GM23248 (cell line): Measurements from ENCODE around the gene CACFD1. TPM values are rescaled to one million over a fixed set of nuclear protein-coding genes. Genes with fewer than 3 reads are reported as not detected.
A peak's percentile ranks its signal among the peaks of the same experiment; 100 is the strongest.
"Not testable (repeated sequence)": the region's sequence is repeated elsewhere in the genome, so short reads cannot be mapped to it uniquely, and the experiment has no call there.

Experiments used
- DNase-seq: peaks from one replicate; pipeline ENCODE4 v3.0.0-alpha.2; 2015
- H2AFZ ChIP-seq: fragments of 200-600 bp; sonication (generic); 2 replicates; pipeline ENCODE4 v1.6.1; 2016; ENCODE audit warnings: antibody characterized with exemption
- H3F3A ChIP-seq: fragments of 200-600 bp; sonication (generic); 2 replicates; pipeline ENCODE4 v1.6.1; 2016; ENCODE audit warnings: mild to moderate bottlenecking, antibody characterized with exemption, mixed run types; ENCODE audit not compliant: insufficient read depth
- H3K27ac ChIP-seq: fragments of 200-600 bp; sonication (generic); 2 replicates; pipeline ENCODE4 v1.5.1; 2016; ENCODE audit warnings: mild to moderate bottlenecking
- H3K27me3 ChIP-seq: fragments of 200-600 bp; sonication (generic); replicated peaks from 2 replicates; pipeline ENCODE4 v1.6.1; 2016; ENCODE audit warnings: mild to moderate bottlenecking; ENCODE audit not compliant: insufficient read depth
- H3K36me3 ChIP-seq: fragments of 200-600 bp; sonication (generic); 2 replicates; pipeline ENCODE4 v1.6.1; 2016; ENCODE audit warnings: low read depth, mild to moderate bottlenecking
- H3K4me1 ChIP-seq: fragments of 200-600 bp; sonication (generic); 2 replicates; pipeline ENCODE4 v1.6.1; 2016; ENCODE audit warnings: mild to moderate bottlenecking; ENCODE audit not compliant: insufficient read depth
- H3K4me2 ChIP-seq: fragments of 200-600 bp; sonication (generic); one replicate; pipeline ENCODE4 v1.6.1; 2016; ENCODE audit warnings: mild to moderate bottlenecking; ENCODE audit not compliant: unreplicated experiment
- H3K4me3 ChIP-seq: fragments of 200-600 bp; sonication (generic); 2 replicates; pipeline ENCODE4 v1.5.1; 2016; ENCODE audit warnings: mild to moderate bottlenecking
- H3K79me2 ChIP-seq: fragments of 200-600 bp; sonication (generic); 2 replicates; pipeline ENCODE4 v1.6.1; 2016; ENCODE audit warnings: mild to moderate bottlenecking; ENCODE audit not compliant: insufficient read depth
- H3K9ac ChIP-seq: fragments of 200-600 bp; sonication (generic); 2 replicates; pipeline ENCODE4 v1.6.1; 2016; ENCODE audit warnings: mild to moderate bottlenecking
- H3K9me2 ChIP-seq: fragments of 200-600 bp; sonication (generic); 2 replicates; pipeline ENCODE4 v1.6.1; 2016; ENCODE audit warnings: mixed run types, mild to moderate bottlenecking, moderate library complexity; ENCODE audit not compliant: insufficient read depth
- H3K9me3 ChIP-seq: fragments of 200-600 bp; sonication (generic); one replicate; pipeline ENCODE4 v1.6.1; 2017; ENCODE audit warnings: low read depth
- H4K20me1 ChIP-seq: fragments of 200-600 bp; sonication (generic); 2 replicates; pipeline ENCODE4 v1.6.0; 2016; ENCODE audit not compliant: insufficient read depth
- EZH2 ChIP-seq: fragments of 200-600 bp; sonication (generic); IDR thresholded peaks from 2 replicates; pipeline ENCODE4 v1.6.1; 2018; ENCODE audit warnings: antibody characterized with exemption, mild to moderate bottlenecking; ENCODE audit not compliant: insufficient read depth, poor library complexity, severe bottlenecking
- EZH2phosphoT487 ChIP-seq: fragments of 200-600 bp; sonication (generic); IDR thresholded peaks from 2 replicates; pipeline ENCODE4 v1.6.1; 2018; ENCODE audit warnings: antibody characterized with exemption, moderate library complexity, mild to moderate bottlenecking, low read depth; ENCODE audit not compliant: insufficient read depth
- WGBS, 2 experiments: methylation state at CpG; one replicate each; pipeline ENCODE4 v1.1.6; 2015 to 2017; ENCODE audit warnings: low lambda C conversion rate in 2 of 2, low coverage in 1 of 2; ENCODE audit errors: missing lambda C conversion rate in 2 of 2; 5-methylcytosine and 5-hydroxymethylcytosine counted together
- in situ Hi-C: fragments of 300-500 bp; cut with MboI; formaldehyde crosslinking; loops from 2 replicates; pipeline ENCODE4 v1.15.0; 2020
- polyA plus RNA-seq: library from polyadenylated mRNA; unstranded; fragments of >200 nt; fragmentation: Nextera tagmentation; extraction: Ambion mirVana; gene quantifications from 2 replicates; pipeline ENCODE4 v1.2.1, GENCODE V29; 2016
- total RNA-seq: library from RNA; depleted of rRNA; stranded (reverse); fragments of >200 nt; shearing (Covaris generic); gene quantifications from 2 replicates; pipeline ENCODE4 v1.2.3, GENCODE V29; 2014

CACFD1 gene
- total and polyA plus RNA-seq, 2 experiments from 2014 or later, result 4.7 to 7.0 TPM

- DNase-seq, result no peak
- Histone ChIP-seq H3K4me2 (no peak overlapping the region), H3K79me2 (no peaks in the 10 kb centered on the region), H3F3A (no peaks in the 10 kb centered on the region), H3K9me3 (no peaks in the 10 kb centered on the region), H3K9ac (no peak overlapping the region), H4K20me1 (no peaks in the 10 kb centered on the region), H3K36me3 (no peaks in the 10 kb centered on the region), H3K4me3 (no peak overlapping the region), H2AFZ (no peak overlapping the region), H3K27me3 (no peaks in the 10 kb centered on the region), H3K4me1 (no peaks in the 10 kb centered on the region), H3K27ac (no peak overlapping the region), H3K9me2 (no peaks in the 10 kb centered on the region)
- 72 to 76% methylated on average over 22 to 23 of the region's 23 CpGs for WGBS, 2 experiments
- TF ChIP-seq EZH2phosphoT487, result no peak
- no peak for TF ChIP-seq EZH2
- in situ Hi-C loops, result no loop called here
Measured at GRCh38 chr9:133445293-133445969, 14.3 kb upstream of the CACFD1 start.

GRCh38 chr9:133448487-133448972 is 11.2 kb upstream of the CACFD1 start:
- Histone ChIP-seq H3K9ac (no peak overlapping the region), H3K9me3 (no peaks in the 10 kb centered on the region), H3K27me3 (no peaks in the 10 kb centered on the region), H3F3A (no peaks in the 10 kb centered on the region), H3K79me2 (no peaks in the 10 kb centered on the region), H3K9me2 (no peaks in the 10 kb centered on the region), H3K4me3 (no peak overlapping the region), H3K27ac (no peak overlapping the region), H3K4me2 (no peak overlapping the region), H4K20me1 (no peaks in the 10 kb centered on the region), H3K4me1 (no peaks in the 10 kb centered on the region), H2AFZ (no peak overlapping the region), H3K36me3 (no peaks in the 10 kb centered on the region)
- in situ Hi-C loops, result no loop called here
- no peak for DNase-seq
- TF ChIP-seq EZH2phosphoT487, result no peak
- TF ChIP-seq EZH2, result no peak
- WGBS, 2 experiments, result 72 to 89% methylated on average over 12 to 13 of the region's 13 CpGs

GRCh38 chr9:133449760-133450159 is 10.0 kb upstream of the CACFD1 start:
- 88 to 91% methylated on average over 12 of the region's 12 CpGs for WGBS, 2 experiments
- no peak overlapping the region for H2AFZ ChIP-seq
- no peaks in the 10 kb centered on the region for H3K36me3 ChIP-seq
- in situ Hi-C loops, result no loop called here
- no peaks in the 10 kb centered on the region for H3K4me1 ChIP-seq
- no peaks in the 10 kb centered on the region for H3F3A ChIP-seq
- H3K9ac ChIP-seq, result no peak overlapping the region
- no peaks in the 10 kb centered on the region for H3K9me2 ChIP-seq
- peak; percentile 22 for DNase-seq
- TF ChIP-seq EZH2phosphoT487 (no peak), EZH2 (no peak)
- H3K27ac ChIP-seq, result no peak overlapping the region
- H3K4me2 ChIP-seq, result no peak overlapping the region
- H4K20me1 ChIP-seq, result no peaks in the 10 kb centered on the region
- no peaks in the 10 kb centered on the region for H3K27me3 ChIP-seq
- no peaks in the 10 kb centered on the region for H3K9me3 ChIP-seq
- no peak overlapping the region for H3K4me3 ChIP-seq
- H3K79me2 ChIP-seq, result no peaks in the 10 kb centered on the region

GRCh38 chr9:133451865-133452264 is 7.9 kb upstream of the CACFD1 start:
- in situ Hi-C loops, H3K9me3 ChIP-seq, H3K27me3 ChIP-seq, H3K4me3 ChIP-seq, H3K4me2 ChIP-seq, DNase-seq, H3K36me3 ChIP-seq, H3K9ac ChIP-seq, H3K9me2 ChIP-seq, H2AFZ ChIP-seq, H4K20me1 ChIP-seq, H3K27ac ChIP-seq, H3K79me2 ChIP-seq, H3K4me1 ChIP-seq, H3F3A ChIP-seq: not testable (repeated sequence)
- WGBS, 2 experiments, result 86 to 90% methylated on average over 5 of the region's 5 CpGs

GRCh38 chr9:133452562-133452961 is 7.2 kb upstream of the CACFD1 start:
- Histone ChIP-seq H3K27me3 (no peaks in the 10 kb centered on the region), H4K20me1 (no peaks in the 10 kb centered on the region), H3F3A (no peaks in the 10 kb centered on the region), H3K9me2 (no peaks in the 10 kb centered on the region), H2AFZ (no peak overlapping the region), H3K79me2 (no peaks in the 10 kb centered on the region), H3K9ac (no peak overlapping the region), H3K27ac (no peak overlapping the region), H3K4me1 (no peaks in the 10 kb centered on the region), H3K4me2 (no peak overlapping the region), H3K9me3 (no peaks in the 10 kb centered on the region), H3K4me3 (no peak overlapping the region), H3K36me3 (no peaks in the 10 kb centered on the region)
- DNase-seq, result no peak
- WGBS, 2 experiments, result 79 to 85% methylated on average over 7 of the region's 7 CpGs
- TF ChIP-seq EZH2 (no peak), EZH2phosphoT487 (no peak)
- in situ Hi-C loops, result no loop called here
